Left lung (tissue), 10 donors: ENCODE measurements around the gene ZDHHC16. TPM values are rescaled to one million over a fixed set of nuclear protein-coding genes. Genes with fewer than 3 reads are reported as not detected.

ENCODE experiments used
- ATAC-seq: fragments of 200-7000 bp; cut with Tn5 transposase; one replicate; pipeline ENCODE4 v1.9.1; 2020; ENCODE audit warnings: moderate library complexity
- DNase-seq, 4 donors: peaks; one replicate each; pipeline ENCODE4 v3.0.0-alpha.2; 2013 to 2020
- H3K27ac ChIP-seq, 2 donors: fragments of 200-600 bp; sonication (generic) in 1 of 2; one replicate each; pipeline versions ENCODE4 v1.5.0 to v1.8.0; 2020 to 2021
- H3K27me3 ChIP-seq, 2 donors: fragments of 200-600 bp; sonication (generic) in 1 of 2; one replicate each; pipeline versions ENCODE4 v1.5.0 to v1.8.0; 2020 to 2021
- H3K36me3 ChIP-seq, 2 donors: fragments of 200-600 bp; sonication (generic) in 1 of 2; one replicate each; pipeline versions ENCODE4 v1.5.0 to v1.8.0; 2020 to 2021
- H3K4me1 ChIP-seq, 2 donors: fragments of 200-600 bp; one replicate each; pipeline ENCODE4 v1.8.0; 2021
- H3K4me3 ChIP-seq, 2 donors: fragments of 200-600 bp; sonication (generic) in 1 of 2; one replicate each; pipeline versions ENCODE4 v1.5.0 to v1.8.0; 2020 to 2021; ENCODE audit warnings: mild to moderate bottlenecking in 1 of 2
- H3K9me3 ChIP-seq, 2 donors: fragments of 200-600 bp; sonication (generic) in 1 of 2; one replicate each; pipeline versions ENCODE4 v1.5.0 to v1.8.0; 2020 to 2021
- CTCF ChIP-seq, 2 donors: fragments of 200-600 bp; sonication (generic) in 1 of 2; IDR thresholded peaks; one replicate each; pipeline versions ENCODE4 v1.5.0 to v1.8.0; 2021; ENCODE audit warnings: antibody characterized with exemption in 2 of 2
- intact Hi-C, 2 donors: fragments of 100-400 bp; cut with DNase I; formaldehyde crosslinking; loops; one replicate each; pipeline versions ENCODE4 v1.11.2 to v1.14.2; 2022
- polyA plus RNA-seq, 6 donors: library from polyadenylated mRNA; unstranded; fragments of 120-200 nt; gene quantifications; one replicate each; pipeline ENCODE4 v1.2.1, GENCODE V29; 2013; ENCODE audit not compliant: insufficient read length in 6 of 6
- total RNA-seq, 2 donors: library from RNA; stranded (reverse); fragmentation: NEBNext Ultra II Directional; extraction: Animal tissue kit (Norgen Biotek cat#: 25700); gene quantifications; one replicate each; pipeline ENCODE4 v1.2.1, GENCODE V29; 2021
- donor health status: DM: no; HTN: yes; CAD: no.
- donor health status: DM: no; HTN: no; CAD: no.

The ZDHHC16 gene
- total and polyA plus RNA-seq, 8 donors: 44.8 to 65.2 (median 47.7) TPM

GRCh38 chr10:97445357-97445721 lies 636 bp upstream of the ZDHHC16 start:
- intact Hi-C loops: no loop called here

GRCh38 chr10:97450828-97451227 lies 4.9 kb downstream of the ZDHHC16 start:
- intact Hi-C loops: no loop called here
- no peaks in the 10 kb centered on the region for H3K9me3 ChIP-seq
- H3K4me1 ChIP-seq: peaks cover 24 to 34% of the 10 kb centered on the region in 2 donors
- no peak overlapping the region for H3K27ac ChIP-seq
- H3K36me3 ChIP-seq: peaks cover 0 to 46% of the 10 kb centered on the region in 2 donors
- no peak for ATAC-seq
- H3K27me3 ChIP-seq: no peaks in the 10 kb centered on the region
- H3K4me3 ChIP-seq: no peak overlapping the region
- DNase-seq: no peak
- no peak for TF ChIP-seq CTCF (IDR thresholded peaks at IDR 0.05)

More at GRCh38 chr10:97445357-97445721, 636 bp upstream of the ZDHHC16 start:
- ATAC-seq: no peak
- H3K36me3 ChIP-seq: peaks cover 0 to 27% of the 10 kb centered on the region in 2 donors
- peaks cover 12 to 42% of the 10 kb centered on the region in 2 donors for H3K4me1 ChIP-seq
- H3K4me3 ChIP-seq: peak overlapping the region; percentile 69 to 99
- no peak for TF ChIP-seq CTCF (IDR thresholded peaks at IDR 0.05)
- H3K9me3 ChIP-seq: no peaks in the 10 kb centered on the region
- peak overlapping the region in 1 of 2 donors; percentile 62 for H3K27ac ChIP-seq
- no peaks in the 10 kb centered on the region for H3K27me3 ChIP-seq
- DNase-seq: no peak

- ATAC-seq (no peak), DNase-seq (no peak)
- H3K36me3 ChIP-seq: peaks cover 4 to 54% of the 10 kb centered on the region in 2 donors
Measured at GRCh38 chr10:97451605-97452004, 5.6 kb downstream of the ZDHHC16 start.

GRCh38 chr10:97452352-97452751 lies 6.4 kb downstream of the ZDHHC16 start:
- peaks cover 4 to 61% of the 10 kb centered on the region in 2 donors for H3K36me3 ChIP-seq
- no peaks in the 10 kb centered on the region for H3K9me3 ChIP-seq
- intact Hi-C loops: no loop called here
- no peak overlapping the region for H3K27ac ChIP-seq
- ATAC-seq: no peak
- DNase-seq: no peak
- TF ChIP-seq CTCF (IDR thresholded peaks at IDR 0.05): no peak
- H3K4me1 ChIP-seq: peaks cover 17 to 23% of the 10 kb centered on the region in 2 donors
- H3K4me3 ChIP-seq: no peak overlapping the region
- H3K27me3 ChIP-seq: no peaks in the 10 kb centered on the region

More at GRCh38 chr10:97451605-97452004, 5.6 kb downstream of the ZDHHC16 start:
- H3K9me3 ChIP-seq: no peaks in the 10 kb centered on the region
- intact Hi-C loops: no loop called here
- H3K4me3 ChIP-seq: no peak overlapping the region
- no peaks in the 10 kb centered on the region for H3K27me3 ChIP-seq
- TF ChIP-seq CTCF (IDR thresholded peaks at IDR 0.05): no peak
- peaks cover 24 to 31% of the 10 kb centered on the region in 2 donors for H3K4me1 ChIP-seq
- H3K27ac ChIP-seq: no peak overlapping the region

GRCh38 chr10:97454330-97455036 lies 8.5 kb downstream of the ZDHHC16 start:
- ATAC-seq (peak; percentile 72), DNase-seq (peak in 2 of 4 donors; percentile 36 to 54)
- intact Hi-C loops: no loop called here
- no peak overlapping the region for H3K4me3 ChIP-seq
- no peak overlapping the region for H3K27ac ChIP-seq
- H3K27me3 ChIP-seq: no peaks in the 10 kb centered on the region
- H3K36me3 ChIP-seq: peaks cover 4 to 83% of the 10 kb centered on the region in 2 donors
- H3K4me1 ChIP-seq: peaks cover 6 to 12% of the 10 kb centered on the region in 2 donors
- no peak for TF ChIP-seq CTCF (IDR thresholded peaks at IDR 0.05)
- no peaks in the 10 kb centered on the region for H3K9me3 ChIP-seq
